ENCODE data around the gene FAM170A.

The FAM170A gene, protein sequence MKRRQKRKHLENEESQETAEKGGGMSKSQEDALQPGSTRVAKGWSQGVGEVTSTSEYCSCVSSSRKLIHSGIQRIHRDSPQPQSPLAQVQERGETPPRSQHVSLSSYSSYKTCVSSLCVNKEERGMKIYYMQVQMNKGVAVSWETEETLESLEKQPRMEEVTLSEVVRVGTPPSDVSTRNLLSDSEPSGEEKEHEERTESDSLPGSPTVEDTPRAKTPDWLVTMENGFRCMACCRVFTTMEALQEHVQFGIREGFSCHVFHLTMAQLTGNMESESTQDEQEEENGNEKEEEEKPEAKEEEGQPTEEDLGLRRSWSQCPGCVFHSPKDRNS

GRCh38 chr5:119629339-119629738, at the start of gene FAM170A:
FAM170A (plus strand) TSS chr5:119629558; CDS start chr5:119629769, 211 bp downstream.
- DNase-seq, result no peak

DNA sequence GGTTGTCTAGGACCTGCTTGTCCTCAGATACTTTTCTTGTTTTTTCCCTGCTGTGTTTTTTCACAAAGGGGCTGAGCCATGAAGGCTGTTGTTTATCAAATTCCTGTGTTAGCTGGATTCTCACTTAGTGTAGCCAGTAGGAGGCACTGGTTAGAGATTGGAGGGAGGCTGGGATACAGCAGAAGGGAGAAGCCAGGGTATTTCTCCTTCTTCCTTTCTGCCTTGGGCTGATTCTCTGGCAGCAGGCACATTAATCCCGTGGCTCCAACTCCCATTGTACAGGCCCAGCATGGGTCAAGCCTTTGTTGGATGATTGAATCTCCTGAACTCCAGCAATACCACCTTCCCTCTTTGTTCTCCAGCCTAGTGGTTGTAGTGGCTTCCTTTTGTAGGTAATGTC, 46.4 kb upstream of the FAM170A start:
- no peak for DNase-seq

GRCh38 chr5:119583684-119584083, 45.7 kb upstream of the FAM170A start:
- DNase-seq, result no peak

GRCh38 chr5:119596046-119596445, 33.3 kb upstream of the FAM170A start:
- DNase-seq, result no peak

DNA sequence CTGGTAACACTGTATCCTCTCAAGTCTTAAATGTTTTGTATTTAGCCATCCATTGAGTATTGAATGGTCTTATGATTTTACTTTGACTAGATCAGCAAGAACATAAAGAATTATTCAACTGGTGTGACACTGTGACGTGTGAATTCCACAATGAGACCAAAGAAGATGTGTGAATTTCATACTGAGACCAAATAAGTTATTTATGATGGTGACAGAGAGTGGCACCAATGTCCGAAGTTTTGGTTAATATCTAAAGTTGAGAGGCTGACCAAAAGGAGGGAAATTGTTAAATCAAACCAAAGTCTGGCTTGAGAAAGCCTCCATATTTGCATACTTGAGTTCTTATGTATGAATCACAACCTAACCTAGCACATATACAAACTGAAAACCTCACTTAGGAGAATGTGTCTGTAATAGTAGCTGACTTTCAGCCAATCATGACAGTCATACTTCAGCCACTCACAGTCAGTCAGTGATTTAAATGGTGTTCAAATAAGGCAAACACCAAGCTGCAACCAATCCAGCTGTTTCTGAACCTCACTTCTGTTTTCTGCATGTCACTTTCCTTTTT, 31.5 kb upstream of the FAM170A start:
- no peak for DNase-seq

DNA sequence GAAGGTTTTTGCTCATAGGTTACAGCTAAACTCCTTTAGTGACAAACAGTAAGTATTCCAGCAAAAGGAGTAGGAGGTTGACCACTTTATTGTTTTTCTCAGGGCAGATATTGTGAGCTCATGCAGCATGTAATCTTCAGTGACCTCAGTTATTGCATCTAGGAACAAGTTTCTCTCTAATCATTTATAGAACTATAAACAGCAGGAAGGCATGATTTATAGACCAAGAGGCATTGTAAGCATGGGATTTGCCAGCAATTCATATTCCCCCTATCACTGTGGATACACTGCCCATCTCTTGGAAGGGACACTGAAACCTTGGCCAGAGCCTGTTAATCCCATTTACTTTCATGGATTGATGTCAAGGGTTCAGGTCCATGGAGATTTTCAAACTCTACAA, 15.4 kb upstream of the FAM170A start:
- no peak for DNase-seq

GRCh38 chr5:119614838-119615237, 14.5 kb upstream of the FAM170A start:
- DNase-seq, result no peak

DNA sequence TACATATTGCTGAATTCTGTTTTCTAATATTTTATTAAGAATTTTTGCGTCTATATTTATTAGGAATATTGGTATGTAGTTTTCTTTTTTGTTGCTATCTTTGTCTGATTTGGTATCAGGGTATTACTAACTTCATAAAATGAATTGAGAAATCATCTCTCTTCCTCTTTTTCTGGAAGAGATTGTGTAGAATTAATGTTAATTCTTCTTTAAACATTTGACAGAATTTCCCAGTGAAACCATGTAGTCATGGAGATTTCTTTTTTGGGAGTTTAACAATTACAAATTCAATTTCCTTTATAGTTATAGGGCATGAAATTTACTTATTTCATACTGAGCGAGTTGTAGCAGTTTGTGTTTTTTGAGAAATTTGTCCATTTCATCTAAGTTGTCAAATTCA, 3.3 kb upstream of the FAM170A start:
- no peak for DNase-seq

- DNase-seq, result no peak
Measured at GRCh38 chr5:119630752-119631440, 1.5 kb downstream of the FAM170A start.

- no peak for DNase-seq
Measured at GRCh38 chr5:119631660-119632059, 2.3 kb downstream of the FAM170A start.

GRCh38 chr5:119651486-119651885, 22.1 kb downstream of the FAM170A start:
- no peak for DNase-seq

GRCh38 chr5:119655061-119655460, 25.7 kb downstream of the FAM170A start:
- DNase-seq, result peak in 1 of 2 donors; percentile 28

DNA sequence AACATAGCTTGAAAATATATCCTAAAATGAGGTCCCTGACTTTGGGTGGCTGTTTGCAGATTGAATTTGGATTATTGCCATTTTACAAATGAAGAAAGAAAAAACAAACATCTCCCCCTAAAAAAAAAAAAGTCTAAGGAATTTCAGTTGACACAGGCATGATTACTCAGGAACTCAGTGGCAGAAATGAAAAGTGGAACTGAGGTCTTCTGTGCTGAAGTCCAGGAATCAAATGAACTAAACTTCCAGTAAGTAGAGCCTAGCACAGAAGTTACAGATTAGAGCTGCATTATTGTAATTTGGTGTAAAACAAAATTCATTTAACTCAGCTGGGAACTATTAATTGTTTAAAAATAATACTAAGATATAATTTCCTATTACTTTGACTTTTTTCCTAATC, 26.7 kb downstream of the FAM170A start:
- no peak for DNase-seq

DNA sequence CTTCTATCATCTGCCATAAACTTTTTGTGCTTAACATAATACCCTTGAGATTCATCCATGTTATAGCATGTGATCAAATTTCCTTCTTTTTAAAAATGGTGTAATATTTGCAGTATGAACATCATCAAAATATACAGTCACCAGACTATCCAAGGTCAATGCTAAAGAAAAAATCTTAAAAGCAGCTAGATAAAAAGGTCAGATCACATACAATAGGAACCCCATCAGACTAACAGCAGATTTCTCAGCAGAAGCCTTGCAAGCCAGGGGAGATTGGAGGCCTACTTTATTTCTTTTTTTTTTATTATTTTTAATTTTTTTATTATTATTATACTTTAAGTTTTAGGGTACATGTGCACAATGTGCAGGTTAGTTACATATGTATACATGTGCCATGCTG, 37.2 kb downstream of the FAM170A start:
- DNase-seq, result no peak

DNA sequence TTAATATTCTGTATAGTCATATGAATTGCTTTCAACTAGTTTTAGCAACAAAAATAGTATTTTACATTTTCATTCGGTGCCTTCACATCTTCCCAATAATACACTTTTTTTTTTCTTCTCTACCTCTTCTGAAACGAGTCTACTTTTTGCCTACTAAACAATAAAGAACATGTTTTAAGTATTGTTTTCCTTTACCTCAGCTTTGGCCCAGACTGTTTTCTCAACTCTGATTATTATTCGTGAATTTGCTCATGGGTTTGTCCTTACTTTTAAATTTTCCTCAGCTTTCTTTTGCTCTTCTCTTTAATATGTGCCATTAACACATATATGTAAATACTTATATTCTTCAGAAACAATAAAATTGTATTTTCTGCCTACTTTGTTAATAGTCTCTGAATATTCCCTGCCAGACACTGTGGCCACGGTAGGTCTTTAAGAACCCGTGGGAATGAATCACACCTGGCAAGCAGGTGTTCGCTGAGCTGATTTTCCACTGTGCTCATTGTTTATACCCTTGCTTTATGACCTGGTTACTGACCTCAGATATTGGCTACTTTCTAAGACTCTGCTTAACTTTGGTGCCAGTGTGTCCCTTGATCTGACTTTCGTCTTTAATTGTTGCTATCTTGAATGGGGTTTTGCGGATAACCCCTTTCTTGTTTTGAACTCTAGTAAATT, 49.1 kb downstream of the FAM170A start:
- no peak for DNase-seq

DNA sequence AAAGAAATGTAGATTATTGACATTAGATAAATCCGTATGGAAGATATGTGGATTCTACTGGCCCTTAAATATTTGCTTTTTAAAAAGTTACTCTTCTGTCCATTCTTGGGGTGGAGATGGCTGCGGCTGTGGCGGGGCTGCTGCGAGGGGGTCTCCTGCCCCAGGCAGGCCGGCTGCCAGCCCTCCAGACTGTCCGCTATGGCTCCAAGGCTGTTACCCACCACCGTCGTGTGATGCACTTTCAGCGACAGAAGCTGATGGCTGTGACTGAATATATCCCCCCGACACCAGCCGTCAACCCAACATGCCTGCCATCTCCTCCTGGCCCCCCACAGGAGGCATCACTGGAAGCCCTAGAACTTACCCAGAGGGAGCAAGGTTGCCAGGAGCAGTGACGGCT, 50.7 kb downstream of the FAM170A start:
- no peak for DNase-seq

DNA sequence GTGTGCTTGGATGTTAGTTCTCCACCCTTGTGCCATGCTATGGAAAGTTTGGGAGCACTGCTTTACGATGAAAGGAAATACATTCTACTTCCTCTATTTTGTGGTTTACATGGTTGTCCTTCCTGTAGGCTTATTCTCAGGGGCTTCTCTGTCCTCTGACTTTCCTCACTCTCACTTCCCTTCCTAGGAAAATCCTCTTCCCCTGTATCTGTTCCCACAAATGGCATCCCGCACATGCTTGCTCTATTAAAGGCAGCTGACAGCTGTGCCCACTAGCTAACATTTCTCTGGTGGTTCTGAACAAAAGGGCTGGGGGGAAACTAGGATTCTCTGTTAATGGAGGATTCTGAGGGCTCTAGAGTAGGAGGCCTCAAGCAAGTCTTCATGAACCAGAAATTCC, 52.4 kb downstream of the FAM170A start:
- no peak for DNase-seq

DNA sequence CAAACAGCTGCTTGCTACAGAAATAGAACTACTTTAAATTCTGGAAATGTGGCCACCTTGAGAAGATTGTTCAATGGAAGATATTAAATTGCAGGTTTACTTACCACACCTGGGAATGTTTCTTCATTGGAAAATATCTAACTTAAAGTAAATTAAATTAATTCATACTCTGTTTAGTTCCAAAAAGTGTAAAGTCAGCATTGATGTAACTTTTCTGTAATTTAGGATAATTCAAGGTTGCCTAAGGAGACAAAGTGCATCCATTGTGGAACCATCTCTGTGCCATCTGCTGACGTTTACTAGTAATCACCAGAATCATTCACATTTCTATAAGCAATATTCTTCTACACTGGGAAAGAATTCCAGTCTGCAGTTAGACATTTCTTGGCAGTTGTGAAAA, 53.0 kb downstream of the FAM170A start:
- DNase-seq, result no peak

Measured in bone marrow (tissue), 2 donors.